ENCODE measurements around the gene C17orf67.

C17orf67 gene

DNA sequence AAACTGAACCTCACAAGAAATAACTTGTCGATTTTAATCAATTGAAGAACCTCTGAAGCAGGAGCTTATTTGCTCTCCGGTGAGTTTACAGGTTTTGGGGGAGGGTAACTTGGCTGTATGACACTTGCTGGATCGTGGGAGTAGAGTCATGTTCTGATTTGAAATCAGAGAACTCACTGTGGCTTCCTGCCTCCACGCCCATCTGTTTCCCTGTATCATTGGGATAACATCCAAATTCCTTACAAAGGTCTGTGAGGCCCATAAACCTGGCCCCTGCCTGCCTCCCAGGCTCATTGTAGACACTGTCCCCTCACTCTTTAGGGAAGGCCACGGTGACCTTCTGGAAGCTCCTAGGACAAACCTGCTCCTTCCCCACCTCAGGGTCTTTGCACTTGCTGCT lies 48.3 kb downstream of the C17orf67 start:
- H3K9me3 ChIP-seq (ENCODE audit: control insufficient read depth, insufficient read depth, low read length) = no peaks in the 10 kb centered on the region
- peaks cover 26% of the 10 kb centered on the region for H3K4me1 ChIP-seq (ENCODE audit: control insufficient read depth, low read length)
- H3K79me2 ChIP-seq (ENCODE audit: control insufficient read depth, low read length) = no peaks in the 10 kb centered on the region
- no peaks in the 10 kb centered on the region for H3K36me3 ChIP-seq (ENCODE audit: control insufficient read depth, low read length)
- TF ChIP-seq, protein P1, sequence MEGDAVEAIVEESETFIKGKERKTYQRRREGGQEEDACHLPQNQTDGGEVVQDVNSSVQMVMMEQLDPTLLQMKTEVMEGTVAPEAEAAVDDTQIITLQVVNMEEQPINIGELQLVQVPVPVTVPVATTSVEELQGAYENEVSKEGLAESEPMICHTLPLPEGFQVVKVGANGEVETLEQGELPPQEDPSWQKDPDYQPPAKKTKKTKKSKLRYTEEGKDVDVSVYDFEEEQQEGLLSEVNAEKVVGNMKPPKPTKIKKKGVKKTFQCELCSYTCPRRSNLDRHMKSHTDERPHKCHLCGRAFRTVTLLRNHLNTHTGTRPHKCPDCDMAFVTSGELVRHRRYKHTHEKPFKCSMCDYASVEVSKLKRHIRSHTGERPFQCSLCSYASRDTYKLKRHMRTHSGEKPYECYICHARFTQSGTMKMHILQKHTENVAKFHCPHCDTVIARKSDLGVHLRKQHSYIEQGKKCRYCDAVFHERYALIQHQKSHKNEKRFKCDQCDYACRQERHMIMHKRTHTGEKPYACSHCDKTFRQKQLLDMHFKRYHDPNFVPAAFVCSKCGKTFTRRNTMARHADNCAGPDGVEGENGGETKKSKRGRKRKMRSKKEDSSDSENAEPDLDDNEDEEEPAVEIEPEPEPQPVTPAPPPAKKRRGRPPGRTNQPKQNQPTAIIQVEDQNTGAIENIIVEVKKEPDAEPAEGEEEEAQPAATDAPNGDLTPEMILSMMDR (IDR thresholded peaks at IDR 0.05; ENCODE audit: low read depth, low read length, poor library complexity, severe bottlenecking) = no peak
- no peak for TF ChIP-seq EZH2phosphoT487 (IDR thresholded peaks at IDR 0.05; ENCODE audit: borderline replicate concordance, low read length)
- no peaks in the 10 kb centered on the region for H3K9me2 ChIP-seq (replicated peaks; ENCODE audit: control insufficient read depth, low read length)
- no peaks in the 10 kb centered on the region for H4K20me1 ChIP-seq (ENCODE audit: control insufficient read depth, insufficient read depth, low read depth, low read length)
- H3K4me3 ChIP-seq (ENCODE audit: low read length) = no peak overlapping the region
- H3K27ac ChIP-seq (ENCODE audit: low read depth, low read length) = no peak overlapping the region
- H3F3A ChIP-seq (ENCODE audit: control insufficient read depth, insufficient read depth) = no peaks in the 10 kb centered on the region
- H3K4me2 ChIP-seq (ENCODE audit: low read length) = no peak overlapping the region
- peaks cover 22% of the 10 kb centered on the region for H3K27me3 ChIP-seq (ENCODE audit: control insufficient read depth, low read length)

DNA sequence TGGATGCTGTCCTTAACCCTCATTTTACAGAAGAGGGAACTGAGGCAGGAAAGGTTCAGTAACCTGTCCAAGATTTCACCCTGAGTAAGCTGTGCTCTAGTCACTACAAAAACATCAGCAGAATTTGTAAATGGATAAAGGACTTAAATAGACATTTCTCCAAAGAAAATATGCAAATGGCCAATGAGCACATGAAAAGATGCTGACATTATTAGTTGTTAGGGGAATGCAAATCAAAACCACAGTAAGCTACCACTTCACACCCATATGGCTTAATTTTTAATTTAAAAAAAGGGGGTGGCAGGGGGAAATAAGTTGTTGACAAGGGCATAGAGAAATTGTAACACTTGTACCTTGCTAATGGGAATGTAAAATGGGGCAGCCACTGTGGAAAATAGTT lies 51.4 kb downstream of the C17orf67 start:
- Histone ChIP-seq H3K27ac (ENCODE audit: low read depth, low read length) (no peak overlapping the region), H3F3A (ENCODE audit: control insufficient read depth, insufficient read depth) (no peaks in the 10 kb centered on the region), H3K9me2 (replicated peaks; ENCODE audit: control insufficient read depth, low read length) (no peaks in the 10 kb centered on the region), H3K4me1 (ENCODE audit: control insufficient read depth, low read length) (peaks cover 35% of the 10 kb centered on the region), H3K36me3 (ENCODE audit: control insufficient read depth, low read length) (no peaks in the 10 kb centered on the region), H3K4me3 (ENCODE audit: low read length) (no peak overlapping the region), H4K20me1 (ENCODE audit: control insufficient read depth, insufficient read depth, low read depth, low read length) (no peaks in the 10 kb centered on the region), H3K9me3 (ENCODE audit: control insufficient read depth, insufficient read depth, low read length) (no peaks in the 10 kb centered on the region), H3K79me2 (ENCODE audit: control insufficient read depth, low read length) (no peaks in the 10 kb centered on the region), H3K27me3 (ENCODE audit: control insufficient read depth, low read length) (peaks cover 39% of the 10 kb centered on the region), H3K4me2 (ENCODE audit: low read length) (peak overlapping the region; percentile 13; the same call in 1 of the 2 replicates)
- TF ChIP-seq, protein P1 (IDR thresholded peaks at IDR 0.05; ENCODE audit: low read depth, low read length, poor library complexity, severe bottlenecking) = no peak
- no peak for TF ChIP-seq EZH2phosphoT487 (IDR thresholded peaks at IDR 0.05; ENCODE audit: borderline replicate concordance, low read length)

DNA sequence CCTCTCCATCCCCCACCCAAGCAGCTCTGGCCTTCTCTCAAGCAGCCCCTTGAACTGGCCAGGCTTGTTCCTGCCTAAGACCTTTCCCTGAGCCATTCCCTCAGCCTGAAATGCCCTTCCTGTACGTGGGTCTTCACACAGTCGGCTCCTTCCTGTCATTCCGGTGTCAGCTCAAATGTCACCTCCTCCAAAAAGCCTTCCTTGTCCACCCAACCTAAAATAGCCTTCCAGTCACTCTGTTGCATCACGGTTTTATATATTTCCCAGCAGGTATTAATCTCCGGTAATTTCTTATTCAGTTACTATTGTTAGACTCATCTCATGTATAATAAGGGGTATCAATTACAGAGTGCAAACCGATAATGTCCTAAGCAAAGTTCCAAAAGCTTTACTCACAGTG lies 51.8 kb downstream of the C17orf67 start:
- peaks cover 39% of the 10 kb centered on the region for H3K27me3 ChIP-seq (ENCODE audit: control insufficient read depth, low read length)
- no peak overlapping the region for H3K27ac ChIP-seq (ENCODE audit: low read depth, low read length)
- TF ChIP-seq, protein P1 (IDR thresholded peaks at IDR 0.05; ENCODE audit: low read depth, low read length, poor library complexity, severe bottlenecking) = no peak
- no peak for TF ChIP-seq EZH2phosphoT487 (IDR thresholded peaks at IDR 0.05; ENCODE audit: borderline replicate concordance, low read length)
- peak overlapping the region; percentile 13; the same call in 1 of the 2 replicates for H3K4me2 ChIP-seq (ENCODE audit: low read length)
- no peaks in the 10 kb centered on the region for H3K9me3 ChIP-seq (ENCODE audit: control insufficient read depth, insufficient read depth, low read length)
- no peaks in the 10 kb centered on the region for H3K79me2 ChIP-seq (ENCODE audit: control insufficient read depth, low read length)
- no peaks in the 10 kb centered on the region for H3K9me2 ChIP-seq (replicated peaks; ENCODE audit: control insufficient read depth, low read length)
- H3K4me3 ChIP-seq (ENCODE audit: low read length) = no peak overlapping the region
- H4K20me1 ChIP-seq (ENCODE audit: control insufficient read depth, insufficient read depth, low read depth, low read length) = no peaks in the 10 kb centered on the region
- H3K36me3 ChIP-seq (ENCODE audit: control insufficient read depth, low read length) = no peaks in the 10 kb centered on the region
- no peaks in the 10 kb centered on the region for H3F3A ChIP-seq (ENCODE audit: control insufficient read depth, insufficient read depth)
- peaks cover 30% of the 10 kb centered on the region for H3K4me1 ChIP-seq (ENCODE audit: control insufficient read depth, low read length)

All from DOHH2 (cell line).